ENCODE measurements around the gene PRELID1.

DNA sequence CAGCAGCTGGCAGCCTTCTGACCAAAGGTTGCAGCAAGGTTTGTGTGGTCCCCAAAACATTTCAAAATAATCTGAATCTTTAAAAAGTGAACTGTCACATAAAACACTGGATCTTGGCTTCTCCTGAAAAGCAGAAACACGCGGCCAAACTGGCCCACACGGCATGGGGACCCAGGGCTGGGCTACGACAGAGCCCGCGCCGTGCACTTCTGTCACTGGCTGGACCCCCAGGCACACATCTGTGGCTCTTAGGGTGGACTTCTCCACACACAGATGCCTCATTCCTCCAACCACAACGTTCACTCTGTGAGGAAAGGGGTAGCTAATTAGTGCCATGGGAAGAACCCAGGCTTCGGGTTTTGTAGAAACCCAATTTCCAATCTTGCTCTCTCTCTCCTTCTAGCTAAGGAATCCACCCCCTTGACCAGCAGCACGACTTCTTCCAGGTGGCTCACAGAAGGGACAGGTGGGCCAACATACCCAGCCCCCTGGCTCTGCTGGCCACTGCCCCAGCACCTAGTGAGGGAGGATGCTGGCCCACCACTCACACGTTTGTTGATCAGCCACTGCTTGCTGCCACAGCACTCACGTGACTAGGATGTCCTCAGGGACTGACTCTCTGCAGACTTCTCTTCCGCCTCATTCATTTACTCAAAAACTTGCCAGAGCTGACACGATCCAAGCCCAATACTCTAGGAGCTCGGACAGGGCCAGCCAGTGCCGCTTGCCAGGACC, 30.0 kb downstream of the PRELID1 start:
- no peak for TF ChIP-seq GATA1 (IDR thresholded peaks at IDR 0.05; ENCODE audit: low read depth, low read length)
- no peak for TF ChIP-seq POLR2A (IDR thresholded peaks at IDR 0.05; ENCODE audit: low read length)
